GM23338 (cell line): ENCODE measurements around the gene SFXN5.

ENCODE experiments used
- CREB1 ChIP-seq: fragments of 250-450 bp; sonication (Bioruptor Pico); IDR thresholded peaks from 2 replicates; pipeline ENCODE4 v1.5.0; 2020; ENCODE audit warnings: low read depth, mild to moderate bottlenecking, moderate library complexity
- EZH2 ChIP-seq: fragments of 200-600 bp; sonication (generic); IDR thresholded peaks from one replicate; pipeline ENCODE4 v1.8.0; 2017; ENCODE audit warnings: antibody characterized with exemption, mild to moderate bottlenecking, low read depth; ENCODE audit not compliant: unreplicated experiment
- EZH2phosphoT487 ChIP-seq: fragments of 200-600 bp; sonication (generic); IDR thresholded peaks from one replicate; pipeline ENCODE4 v1.8.1; 2018; ENCODE audit warnings: antibody characterized with exemption; ENCODE audit not compliant: unreplicated experiment
- JUNB ChIP-seq: IDR thresholded peaks from one replicate; pipeline ENCODE4 v1.6.1; 2016; ENCODE audit warnings: antibody characterized with exemption; ENCODE audit not compliant: unreplicated experiment
- POLR2AphosphoS5 ChIP-seq: IDR thresholded peaks from 2 replicates; pipeline ENCODE4 v1.6.1; 2016; ENCODE audit warnings: antibody characterized with exemption, low read depth
- STAT1 ChIP-seq: IDR thresholded peaks from one replicate; pipeline ENCODE4 v1.6.1; 2016; ENCODE audit warnings: antibody characterized with exemption; ENCODE audit not compliant: unreplicated experiment
- ZNF114 ChIP-seq: fragments of 250-450 bp; sonication (Bioruptor Pico); IDR thresholded peaks from 2 replicates; pipeline ENCODE4 v1.5.0; 2020; ENCODE audit warnings: mild to moderate bottlenecking, moderate library complexity
- ZNF331 ChIP-seq: fragments of 250-450 bp; sonication (Bioruptor Pico); IDR thresholded peaks from 2 replicates; pipeline ENCODE4 v1.5.0; 2020; ENCODE audit warnings: low read depth, mild to moderate bottlenecking, moderate library complexity
- ZNF462 ChIP-seq: fragments of 250-450 bp; sonication (Bioruptor Pico); IDR thresholded peaks from 2 replicates; pipeline ENCODE4 v1.5.0; 2020; ENCODE audit warnings: mild to moderate bottlenecking, moderate library complexity
- TF ChIP-seq, protein P1 (sequence below), 2 experiments: fragments of 200-600 bp in 1 of 2; sonication (generic) in 1 of 2; conservative IDR thresholded peaks; 2 replicates each; pipeline versions ENCODE4 v1.5.1 to v1.6.1; 2016 to 2017; ENCODE audit warnings: antibody characterized with exemption in 2 of 2, low read depth in 2 of 2, mild to moderate bottlenecking in 2 of 2, moderate library complexity in 1 of 2
- TF ChIP-seq, protein P2 (sequence below): IDR thresholded peaks from 2 replicates; pipeline ENCODE4 v1.6.1; 2016; ENCODE audit warnings: antibody characterized with exemption
- TF ChIP-seq, protein P3 (sequence below): IDR thresholded peaks from one replicate; pipeline ENCODE4 v1.6.1; 2018; ENCODE audit warnings: antibody characterized with exemption; ENCODE audit not compliant: unreplicated experiment

GRCh38 chr2:72995430-72996116 is 75.9 kb downstream of the SFXN5 start:
- TF ChIP-seq EZH2 (no peak), EZH2phosphoT487 (no peak), ZNF331 (CRISPR knock-in tag) (no peak), POLR2AphosphoS5 (no peak), ZNF462 (CRISPR knock-in tag) (no peak), JUNB (no peak), ZNF114 (no peak), CREB1 (CRISPR knock-in tag) (no peak), STAT1 (no peak)
- TF ChIP-seq, protein P1, sequence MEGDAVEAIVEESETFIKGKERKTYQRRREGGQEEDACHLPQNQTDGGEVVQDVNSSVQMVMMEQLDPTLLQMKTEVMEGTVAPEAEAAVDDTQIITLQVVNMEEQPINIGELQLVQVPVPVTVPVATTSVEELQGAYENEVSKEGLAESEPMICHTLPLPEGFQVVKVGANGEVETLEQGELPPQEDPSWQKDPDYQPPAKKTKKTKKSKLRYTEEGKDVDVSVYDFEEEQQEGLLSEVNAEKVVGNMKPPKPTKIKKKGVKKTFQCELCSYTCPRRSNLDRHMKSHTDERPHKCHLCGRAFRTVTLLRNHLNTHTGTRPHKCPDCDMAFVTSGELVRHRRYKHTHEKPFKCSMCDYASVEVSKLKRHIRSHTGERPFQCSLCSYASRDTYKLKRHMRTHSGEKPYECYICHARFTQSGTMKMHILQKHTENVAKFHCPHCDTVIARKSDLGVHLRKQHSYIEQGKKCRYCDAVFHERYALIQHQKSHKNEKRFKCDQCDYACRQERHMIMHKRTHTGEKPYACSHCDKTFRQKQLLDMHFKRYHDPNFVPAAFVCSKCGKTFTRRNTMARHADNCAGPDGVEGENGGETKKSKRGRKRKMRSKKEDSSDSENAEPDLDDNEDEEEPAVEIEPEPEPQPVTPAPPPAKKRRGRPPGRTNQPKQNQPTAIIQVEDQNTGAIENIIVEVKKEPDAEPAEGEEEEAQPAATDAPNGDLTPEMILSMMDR (conservative IDR thresholded peaks at IDR 0.05; ENCODE audit: low read depth in 2 of 2): no peak
- TF ChIP-seq, protein P2, sequence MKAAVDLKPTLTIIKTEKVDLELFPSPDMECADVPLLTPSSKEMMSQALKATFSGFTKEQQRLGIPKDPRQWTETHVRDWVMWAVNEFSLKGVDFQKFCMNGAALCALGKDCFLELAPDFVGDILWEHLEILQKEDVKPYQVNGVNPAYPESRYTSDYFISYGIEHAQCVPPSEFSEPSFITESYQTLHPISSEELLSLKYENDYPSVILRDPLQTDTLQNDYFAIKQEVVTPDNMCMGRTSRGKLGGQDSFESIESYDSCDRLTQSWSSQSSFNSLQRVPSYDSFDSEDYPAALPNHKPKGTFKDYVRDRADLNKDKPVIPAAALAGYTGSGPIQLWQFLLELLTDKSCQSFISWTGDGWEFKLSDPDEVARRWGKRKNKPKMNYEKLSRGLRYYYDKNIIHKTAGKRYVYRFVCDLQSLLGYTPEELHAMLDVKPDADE: no peak
- TF ChIP-seq, protein P3, sequence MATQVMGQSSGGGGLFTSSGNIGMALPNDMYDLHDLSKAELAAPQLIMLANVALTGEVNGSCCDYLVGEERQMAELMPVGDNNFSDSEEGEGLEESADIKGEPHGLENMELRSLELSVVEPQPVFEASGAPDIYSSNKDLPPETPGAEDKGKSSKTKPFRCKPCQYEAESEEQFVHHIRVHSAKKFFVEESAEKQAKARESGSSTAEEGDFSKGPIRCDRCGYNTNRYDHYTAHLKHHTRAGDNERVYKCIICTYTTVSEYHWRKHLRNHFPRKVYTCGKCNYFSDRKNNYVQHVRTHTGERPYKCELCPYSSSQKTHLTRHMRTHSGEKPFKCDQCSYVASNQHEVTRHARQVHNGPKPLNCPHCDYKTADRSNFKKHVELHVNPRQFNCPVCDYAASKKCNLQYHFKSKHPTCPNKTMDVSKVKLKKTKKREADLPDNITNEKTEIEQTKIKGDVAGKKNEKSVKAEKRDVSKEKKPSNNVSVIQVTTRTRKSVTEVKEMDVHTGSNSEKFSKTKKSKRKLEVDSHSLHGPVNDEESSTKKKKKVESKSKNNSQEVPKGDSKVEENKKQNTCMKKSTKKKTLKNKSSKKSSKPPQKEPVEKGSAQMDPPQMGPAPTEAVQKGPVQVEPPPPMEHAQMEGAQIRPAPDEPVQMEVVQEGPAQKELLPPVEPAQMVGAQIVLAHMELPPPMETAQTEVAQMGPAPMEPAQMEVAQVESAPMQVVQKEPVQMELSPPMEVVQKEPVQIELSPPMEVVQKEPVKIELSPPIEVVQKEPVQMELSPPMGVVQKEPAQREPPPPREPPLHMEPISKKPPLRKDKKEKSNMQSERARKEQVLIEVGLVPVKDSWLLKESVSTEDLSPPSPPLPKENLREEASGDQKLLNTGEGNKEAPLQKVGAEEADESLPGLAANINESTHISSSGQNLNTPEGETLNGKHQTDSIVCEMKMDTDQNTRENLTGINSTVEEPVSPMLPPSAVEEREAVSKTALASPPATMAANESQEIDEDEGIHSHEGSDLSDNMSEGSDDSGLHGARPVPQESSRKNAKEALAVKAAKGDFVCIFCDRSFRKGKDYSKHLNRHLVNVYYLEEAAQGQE: no peak
